Measurements from ENCODE around the gene CFAP126. TPM values are rescaled to one million over a fixed set of nuclear protein-coding genes. Genes with fewer than 3 reads are reported as not detected.

Gene CFAP126
- total and polyA plus RNA-seq, 2 of the 13 experiments (the other 11 are each of a cell fraction or from before 2014, with no cell fraction given): not detected

DNA sequence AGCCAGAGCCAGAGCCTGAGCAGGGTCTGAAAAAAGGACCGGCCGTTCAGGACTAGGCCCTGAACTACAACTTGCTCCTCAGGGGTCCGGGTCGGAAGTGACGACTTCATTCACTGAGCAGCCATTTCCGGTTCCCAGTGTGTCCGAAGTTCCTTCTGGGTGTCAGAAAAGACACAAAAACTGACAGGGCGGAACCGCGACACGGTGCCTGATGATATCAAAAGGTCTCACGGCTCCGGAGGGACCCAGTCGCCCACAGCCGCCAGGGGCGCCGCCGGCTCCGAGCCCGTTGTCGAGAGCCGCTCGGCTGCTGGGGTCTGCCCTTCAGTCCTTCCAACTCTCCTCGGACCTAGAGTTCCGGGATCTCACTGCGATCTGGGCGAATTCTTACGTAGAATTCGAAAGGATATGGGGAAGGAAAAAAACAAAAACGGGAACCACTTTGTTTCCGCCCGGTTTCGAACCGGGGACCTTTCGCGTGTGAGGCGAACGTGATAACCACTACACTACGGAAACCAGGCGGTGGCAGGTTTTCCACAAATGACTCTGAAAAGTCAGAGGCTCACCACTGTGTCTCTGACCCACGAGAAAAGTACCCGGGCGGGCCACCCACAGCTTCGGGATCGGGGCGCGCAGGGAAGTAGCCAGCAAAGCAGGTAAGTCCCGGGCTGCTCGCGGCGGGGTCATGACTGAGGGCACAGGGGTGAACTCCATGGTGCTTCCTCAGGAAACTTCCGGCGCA is 31.8 kb upstream of the CFAP126 start (continued):
- no peak for TF ChIP-seq HIC2 (CRISPR knock-in tag; IDR thresholded peaks at IDR 0.05; ENCODE audit: low read depth)
- no peak for TF ChIP-seq ETV6 (CRISPR knock-in tag; conservative IDR thresholded peaks at IDR 0.05)
- TF ChIP-seq IKZF5 (CRISPR knock-in tag; IDR thresholded peaks at IDR 0.05): no peak; the same call in 1 of the 2 replicates
- TF ChIP-seq NKX3-1 (CRISPR knock-in tag; IDR thresholded peaks at IDR 0.05): no peak
- TF ChIP-seq PLSCR1 (CRISPR knock-in tag; IDR thresholded peaks at IDR 0.05; ENCODE audit: borderline replicate concordance): peak; percentile 45; the same call in 1 of the 2 replicates
- TF ChIP-seq KDM6A (CRISPR knock-in tag; IDR thresholded peaks at IDR 0.05; ENCODE audit: low read depth): no peak
- no peak for TF ChIP-seq PLRG1 (conservative IDR thresholded peaks at IDR 0.05)
- TF ChIP-seq FOXJ3 (CRISPR knock-in tag; IDR thresholded peaks at IDR 0.05; ENCODE audit: borderline replicate concordance): peak; percentile 60; the same call in 1 of the 2 replicates
- peak; percentile 97 for TF ChIP-seq RBM39 (IDR thresholded peaks at IDR 0.05; ENCODE audit: low read depth, low read length, poor library complexity, severe bottlenecking)
- peak; percentile 71 for TF ChIP-seq NR2F6 (IDR thresholded peaks at IDR 0.05)
- TF ChIP-seq NR2F6 (CRISPR knock-in tag; IDR thresholded peaks at IDR 0.05): peak; percentile 67
- TF ChIP-seq ZFP1 (CRISPR knock-in tag; IDR thresholded peaks at IDR 0.05): peak; percentile 57; the same call in 1 of the 2 replicates
- peak; percentile 22 for TF ChIP-seq JUN (CRISPR knock-in tag; IDR thresholded peaks at IDR 0.05)
- TF ChIP-seq, protein P1, sequence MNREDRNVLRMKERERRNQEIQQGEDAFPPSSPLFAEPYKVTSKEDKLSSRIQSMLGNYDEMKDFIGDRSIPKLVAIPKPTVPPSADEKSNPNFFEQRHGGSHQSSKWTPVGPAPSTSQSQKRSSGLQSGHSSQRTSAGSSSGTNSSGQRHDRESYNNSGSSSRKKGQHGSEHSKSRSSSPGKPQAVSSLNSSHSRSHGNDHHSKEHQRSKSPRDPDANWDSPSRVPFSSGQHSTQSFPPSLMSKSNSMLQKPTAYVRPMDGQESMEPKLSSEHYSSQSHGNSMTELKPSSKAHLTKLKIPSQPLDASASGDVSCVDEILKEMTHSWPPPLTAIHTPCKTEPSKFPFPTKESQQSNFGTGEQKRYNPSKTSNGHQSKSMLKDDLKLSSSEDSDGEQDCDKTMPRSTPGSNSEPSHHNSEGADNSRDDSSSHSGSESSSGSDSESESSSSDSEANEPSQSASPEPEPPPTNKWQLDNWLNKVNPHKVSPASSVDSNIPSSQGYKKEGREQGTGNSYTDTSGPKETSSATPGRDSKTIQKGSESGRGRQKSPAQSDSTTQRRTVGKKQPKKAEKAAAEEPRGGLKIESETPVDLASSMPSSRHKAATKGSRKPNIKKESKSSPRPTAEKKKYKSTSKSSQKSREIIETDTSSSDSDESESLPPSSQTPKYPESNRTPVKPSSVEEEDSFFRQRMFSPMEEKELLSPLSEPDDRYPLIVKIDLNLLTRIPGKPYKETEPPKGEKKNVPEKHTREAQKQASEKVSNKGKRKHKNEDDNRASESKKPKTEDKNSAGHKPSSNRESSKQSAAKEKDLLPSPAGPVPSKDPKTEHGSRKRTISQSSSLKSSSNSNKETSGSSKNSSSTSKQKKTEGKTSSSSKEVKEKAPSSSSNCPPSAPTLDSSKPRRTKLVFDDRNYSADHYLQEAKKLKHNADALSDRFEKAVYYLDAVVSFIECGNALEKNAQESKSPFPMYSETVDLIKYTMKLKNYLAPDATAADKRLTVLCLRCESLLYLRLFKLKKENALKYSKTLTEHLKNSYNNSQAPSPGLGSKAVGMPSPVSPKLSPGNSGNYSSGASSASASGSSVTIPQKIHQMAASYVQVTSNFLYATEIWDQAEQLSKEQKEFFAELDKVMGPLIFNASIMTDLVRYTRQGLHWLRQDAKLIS (CRISPR knock-in tag; IDR thresholded peaks at IDR 0.05): no peak
- TF ChIP-seq REXO4 (CRISPR knock-in tag; IDR thresholded peaks at IDR 0.05; ENCODE audit: borderline replicate concordance): 0 out of 2 replicates have a peak, but pooled peaks have one; percentile 38
- TF ChIP-seq ZFX (CRISPR knock-in tag; IDR thresholded peaks at IDR 0.05; ENCODE audit: low read depth): peak; percentile 97
- TF ChIP-seq, protein P2, sequence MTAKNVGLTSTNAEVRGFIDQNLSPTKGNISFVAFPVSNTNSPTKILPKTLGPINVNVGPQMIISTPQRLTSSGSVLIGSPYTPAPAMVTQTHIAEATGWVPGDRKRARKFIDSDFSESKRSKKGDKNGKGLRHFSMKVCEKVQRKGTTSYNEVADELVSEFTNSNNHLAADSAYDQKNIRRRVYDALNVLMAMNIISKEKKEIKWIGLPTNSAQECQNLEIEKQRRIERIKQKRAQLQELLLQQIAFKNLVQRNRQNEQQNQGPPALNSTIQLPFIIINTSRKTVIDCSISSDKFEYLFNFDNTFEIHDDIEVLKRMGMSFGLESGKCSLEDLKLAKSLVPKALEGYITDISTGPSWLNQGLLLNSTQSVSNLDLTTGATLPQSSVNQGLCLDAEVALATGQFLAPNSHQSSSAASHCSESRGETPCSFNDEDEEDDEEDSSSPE (CRISPR knock-in tag; IDR thresholded peaks at IDR 0.05): peak; percentile 22; the same call in 1 of the 2 replicates
- TF ChIP-seq ZNF510 (CRISPR knock-in tag; IDR thresholded peaks at IDR 0.05; ENCODE audit: low read depth): 0 out of 2 replicates have a peak, but pooled peaks have one; percentile 93
- TF ChIP-seq CBFB (CRISPR knock-in tag; IDR thresholded peaks at IDR 0.05): no peak
- peak; percentile 38 for TF ChIP-seq SP5 (CRISPR knock-in tag; IDR thresholded peaks at IDR 0.05; ENCODE audit: borderline replicate concordance, low read depth)
- TF ChIP-seq ELF1 (CRISPR knock-in tag; IDR thresholded peaks at IDR 0.05): peak; percentile 79

Data from HepG2 (cell line).